OCI-LY7 (cell line): ENCODE results near the gene TTLL10. TPM values are rescaled to one million over a fixed set of nuclear protein-coding genes. Genes with fewer than 3 reads are reported as not detected.

Source experiments
- BruUV-seq: library from RNA; stranded (reverse); fragments of 400-500 nt; replicated peaks from 2 replicates; lab custom pipeline; 2021; lab: Mats Ljungman, UMichigan
- CTCF ChIA-PET: fragments of 300-600 bp; sonication (Branson Sonifier 250); formaldehyde crosslinking; loops from one replicate; lab custom pipeline; 2022; ENCODE audit warnings: antibody characterized with exemption; ENCODE audit not compliant: unreplicated experiment; lab: Charles Lee
- POLR2A ChIA-PET: fragments of 300-600 bp; sonication (Branson Sonifier 250); formaldehyde crosslinking; loops from one replicate; lab custom pipeline; 2022; ENCODE audit warnings: antibody characterized with exemption; lab: Charles Lee
- DNase-seq: peaks from one replicate; pipeline ENCODE4 v3.0.0-alpha.2; 2015; ENCODE audit warnings: low spot score
- H2AFZ ChIP-seq: fragments of 200-600 bp; sonication (generic), shearing (Covaris generic); 2 replicates; pipeline ENCODE4 v1.6.1; 2014; ENCODE audit warnings: mild to moderate bottlenecking, antibody characterized with exemption, low read length, moderate library complexity
- H3K27ac ChIP-seq: fragments of 200-600 bp; sonication (generic); 2 replicates; pipeline ENCODE4 v1.5.1; 2014; ENCODE audit warnings: mixed run types, low read depth, mild to moderate bottlenecking, moderate library complexity, low read length, inconsistent platforms; ENCODE audit not compliant: poor library complexity, severe bottlenecking
- H3K36me3 ChIP-seq: fragments of 200-600 bp; sonication (generic); 2 replicates; pipeline ENCODE4 v1.6.1; 2014; ENCODE audit warnings: mild to moderate bottlenecking, antibody characterized with exemption, low read length, moderate library complexity, mixed read lengths; ENCODE audit not compliant: insufficient read depth
- H3K4me1 ChIP-seq: fragments of 200-600 bp; sonication (generic); 2 replicates; pipeline ENCODE4 v1.5.1; 2014; ENCODE audit warnings: mild to moderate bottlenecking, low read length; ENCODE audit not compliant: insufficient read depth, poor library complexity, severe bottlenecking
- H3K4me2 ChIP-seq: fragments of 200-600 bp; sonication (generic); 2 replicates; pipeline ENCODE4 v1.6.1; 2014; ENCODE audit warnings: mild to moderate bottlenecking, low read length
- H3K4me3 ChIP-seq: fragments of 200-600 bp; sonication (generic); 2 replicates; pipeline ENCODE4 v1.5.1; 2014; ENCODE audit warnings: mild to moderate bottlenecking, low read depth, low read length; ENCODE audit not compliant: poor library complexity, severe bottlenecking
- H3K79me2 ChIP-seq: fragments of 200-600 bp; sonication (generic); 2 replicates; pipeline ENCODE4 v1.6.1; 2016; ENCODE audit warnings: low read depth, mild to moderate bottlenecking, low read length, moderate library complexity, mixed read lengths; ENCODE audit not compliant: insufficient read depth
- H3K9me2 ChIP-seq: fragments of 200-600 bp; sonication (generic); 2 replicates; pipeline ENCODE4 v1.6.1; 2016; ENCODE audit warnings: mild to moderate bottlenecking, low read length, mixed read lengths; ENCODE audit not compliant: insufficient read depth
- H3K9me3 ChIP-seq: fragments of 200-600 bp; sonication (generic); 2 replicates; pipeline ENCODE4 v1.6.1; 2014; ENCODE audit warnings: mild to moderate bottlenecking, mixed run types, low read length, mixed read lengths
- H4K20me1 ChIP-seq: fragments of 200-600 bp; sonication (generic); 2 replicates; pipeline ENCODE4 v1.6.1; 2014; ENCODE audit warnings: mild to moderate bottlenecking, antibody characterized with exemption, low read length, moderate library complexity, mixed read lengths; ENCODE audit not compliant: insufficient read depth
- CTCF ChIP-seq: fragments of 200-600 bp; sonication (generic); conservative IDR thresholded peaks from 2 replicates; pipeline ENCODE4 v1.5.1; 2014; ENCODE audit warnings: mild to moderate bottlenecking, antibody characterized with exemption, low read length, moderate library complexity, mixed read lengths
- EZH2phosphoT487 ChIP-seq: fragments of 200-600 bp; sonication (generic); IDR thresholded peaks from 2 replicates; pipeline ENCODE4 v1.6.1; 2018; ENCODE audit warnings: low read depth, borderline replicate concordance, mild to moderate bottlenecking, mixed run types, antibody characterized with exemption, low read length, moderate library complexity, mixed read lengths
- intact Hi-C: fragments of 100-400 bp; cut with micrococcal nuclease; formaldehyde crosslinking; loops from one replicate; pipeline ENCODE4 v1.10.0; 2022; ENCODE audit not compliant: unreplicated experiment
- total RNA-seq, 2 experiments: library from RNA; depleted of rRNA in 1 of 2; stranded (reverse); fragments of >200 nt in 1 of 2; shearing (Covaris generic) in 1 of 2; gene quantifications; 2 replicates each; pipeline ENCODE4 v1.2.3, GENCODE V29; 2014 to 2022

The TTLL10 gene
- total RNA-seq, 2 experiments from 2014 or later, result not detected

GRCh38 chr1:1228596-1229321, 55.1 kb downstream of the TTLL10 start:
- ChIA-PET POLR2A (no interaction called here), CTCF (no interaction called here)
- BruUV-seq, result no TSS peak
- Histone ChIP-seq H3K4me1 (peaks cover 27% of the 10 kb centered on the region), H3K4me2 (peak overlapping the region; percentile 99; the same call in 1 of the 2 replicates), H4K20me1 (no peaks in the 10 kb centered on the region), H3K9me2 (no peaks in the 10 kb centered on the region), H3K9me3 (no peaks in the 10 kb centered on the region), H3K4me3 (no peak overlapping the region), H3K27ac (no peak overlapping the region), H3K36me3 (peaks cover 60% of the 10 kb centered on the region), H2AFZ (no peak overlapping the region), H3K79me2 (peaks cover 43% of the 10 kb centered on the region)
- DNase-seq, result no peak
- TF ChIP-seq EZH2phosphoT487 (no peak), CTCF (no peak)
- intact Hi-C loops, result no loop called here

- peaks cover 53% of the 10 kb centered on the region for H3K79me2 ChIP-seq
- H3K4me2 ChIP-seq, result peak overlapping the region; percentile 99
- intact Hi-C loops, result loop anchor here (1.0 to 10.0 kb wide), 3 partner anchors 78 to 195 kb away; partner anchors contain the start of genes ACAP3 and PUSL1
- H3K9me3 ChIP-seq, result no peaks in the 10 kb centered on the region
- H3K9me2 ChIP-seq, result no peaks in the 10 kb centered on the region
- H3K4me3 ChIP-seq, result no peak overlapping the region
- DNase-seq, result no peak
- no peak overlapping the region for H3K27ac ChIP-seq
- POLR2A ChIA-PET, result no interaction called here
- peaks cover 52% of the 10 kb centered on the region for H3K36me3 ChIP-seq
- BruUV-seq, result no TSS peak
- no peak overlapping the region for H2AFZ ChIP-seq
- TF ChIP-seq CTCF (no peak), EZH2phosphoT487 (no peak)
- peaks cover 28% of the 10 kb centered on the region for H3K4me1 ChIP-seq
- CTCF ChIA-PET, result no interaction called here
- H4K20me1 ChIP-seq, result no peaks in the 10 kb centered on the region
Measured at GRCh38 chr1:1229770-1230169, 56.1 kb downstream of the TTLL10 start.
